Stimulated activated naive CD8-positive, alpha-beta T cell treated with anti-CD3 and anti-CD28 coated beads, Interleukin-15, amount 100 ng/mL, for 72 hours (primary cell): ENCODE results near the gene NUDT8.
A peak's percentile ranks its signal among the peaks of the same experiment; 100 is the strongest.

Experiments used
- ATAC-seq: fragments of 150-1000 bp; cut with Tn5 transposase; 2 replicates; pipeline ENCODE4 v1.10.0; 2021; ENCODE audit warnings: mild to moderate bottlenecking, moderate library complexity
- DNase-seq, 2 donors: peaks; one replicate each; pipeline ENCODE4 v3.0.0; 2021 to 2022
- H3K27ac Mint-ChIP-seq, 2 donors: one replicate each; pipeline ENCODE4 v1.8.0; 2022; ENCODE audit warnings: mild to moderate bottlenecking in 2 of 2, mixed read lengths in 2 of 2, moderate library complexity in 2 of 2
- H3K27me3 Mint-ChIP-seq: one replicate; pipeline ENCODE4 v1.8.0; 2022; ENCODE audit warnings: mixed read lengths
- H3K4me1 Mint-ChIP-seq: one replicate; pipeline ENCODE4 v1.8.0; 2022; ENCODE audit warnings: mild to moderate bottlenecking, mixed read lengths
- H3K4me3 Mint-ChIP-seq, 2 donors: one replicate each; pipeline ENCODE4 v1.8.0; 2022; ENCODE audit warnings: mild to moderate bottlenecking in 2 of 2, mixed read lengths in 2 of 2, moderate library complexity in 1 of 2
- H3K9me3 Mint-ChIP-seq, 2 donors: one replicate each; pipeline ENCODE4 v1.8.0; 2022; ENCODE audit warnings: mixed read lengths in 2 of 2

The NUDT8 gene

DNA sequence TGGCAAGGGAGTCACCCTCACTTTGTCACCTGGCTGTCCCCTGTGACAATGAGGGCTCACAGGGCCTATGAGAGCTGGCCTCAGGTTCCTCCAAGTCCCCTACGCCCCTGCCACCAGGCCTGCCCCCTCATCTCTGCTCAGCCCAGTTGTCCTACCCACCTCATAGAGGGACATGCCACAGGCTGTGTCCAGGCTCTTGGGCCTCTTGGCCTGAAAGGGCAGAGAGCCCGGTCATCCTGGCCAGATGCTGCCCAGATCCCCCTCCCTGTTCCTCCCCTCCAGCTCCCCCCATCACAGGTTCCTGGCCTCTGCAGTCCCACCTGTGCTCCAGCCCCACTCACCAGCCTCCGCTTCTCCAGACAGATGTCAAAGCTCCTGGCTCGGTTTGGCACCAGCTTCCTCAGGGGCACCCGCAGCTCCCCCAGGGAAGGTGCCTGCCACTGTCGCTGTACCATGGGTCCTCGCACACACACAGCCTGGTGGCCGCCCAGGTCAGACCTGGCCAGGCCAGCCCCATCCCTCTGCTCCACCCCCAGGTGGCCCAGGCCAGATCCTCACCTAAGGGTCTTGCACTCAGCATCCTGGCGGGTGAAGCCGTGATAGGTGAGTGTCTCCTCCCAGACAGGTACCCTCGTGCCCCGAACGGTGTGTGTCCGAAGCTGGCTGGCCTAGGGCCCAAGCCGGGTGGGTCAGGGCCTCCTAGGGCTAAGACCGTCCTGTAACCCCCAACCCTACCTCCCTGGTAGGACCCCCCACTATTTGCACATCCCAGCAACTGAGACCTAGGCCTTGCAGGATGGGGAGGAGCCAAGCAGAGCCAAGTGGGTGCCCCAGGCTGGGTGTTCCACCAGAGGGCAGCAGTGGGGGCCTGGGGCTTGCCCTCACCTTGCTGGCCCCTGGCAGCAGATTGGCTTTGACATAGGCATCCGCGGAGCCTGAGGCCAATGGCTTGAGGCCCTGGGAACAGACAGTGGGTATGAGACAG is 14.7 kb downstream of the NUDT8 start:
- DNase-seq: peak; percentile 74 to 86
- Mint-ChIP-seq H3K4me1 (peaks cover 56% of the 10 kb centered on the region), H3K27me3 (no peaks in the 10 kb centered on the region), H3K27ac (peak overlapping the region; percentile 96 to 98), H3K4me3 (peak overlapping the region; percentile 85 to 93), H3K9me3 (no peaks in the 10 kb centered on the region)
- ATAC-seq: peak; percentile 73

DNA sequence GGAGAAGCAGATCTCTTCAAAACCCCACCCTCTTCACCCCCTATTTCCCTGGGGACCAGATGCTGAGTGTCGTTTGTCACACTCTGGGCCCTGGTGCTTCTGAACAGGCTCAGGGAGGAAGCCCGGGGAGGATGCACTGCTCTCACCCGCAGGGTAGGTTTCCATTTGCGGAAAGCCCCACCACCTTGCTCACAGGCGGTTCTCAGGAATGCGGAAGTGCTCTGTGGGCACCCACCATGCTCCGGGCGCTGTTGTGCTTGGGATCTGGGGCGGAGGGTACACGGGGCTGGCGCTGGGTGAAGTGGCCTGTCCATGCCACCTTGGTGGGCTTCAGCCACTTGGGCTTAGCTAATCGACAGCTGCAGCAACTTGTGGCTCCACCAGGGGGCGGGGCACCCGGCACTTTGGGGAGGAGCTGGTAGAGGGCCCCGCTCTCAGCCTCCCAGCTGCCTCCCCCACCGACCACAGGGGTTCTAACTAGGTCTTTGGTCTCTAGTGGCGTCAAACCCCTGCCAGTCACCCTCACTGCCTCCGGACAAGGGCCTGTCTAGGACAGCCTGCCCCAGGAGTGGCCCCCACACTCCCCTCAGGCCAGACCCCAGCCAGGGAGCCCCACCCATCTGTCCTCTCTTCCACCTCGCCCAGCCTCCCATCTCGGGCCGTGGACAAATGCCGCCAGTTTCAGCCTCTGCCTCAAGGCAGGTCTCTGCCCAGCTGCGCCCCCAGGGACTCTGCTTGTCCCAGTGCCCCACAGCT is 15.6 kb downstream of the NUDT8 start:
- Mint-ChIP-seq H3K27ac (peak overlapping the region; percentile 96 to 98), H3K4me1 (peaks cover 61% of the 10 kb centered on the region), H3K27me3 (no peaks in the 10 kb centered on the region), H3K9me3 (no peaks in the 10 kb centered on the region), H3K4me3 (peak overlapping the region; percentile 85 to 93)
- peak; percentile 85 for ATAC-seq
- peak; percentile 80 to 86 for DNase-seq

DNA sequence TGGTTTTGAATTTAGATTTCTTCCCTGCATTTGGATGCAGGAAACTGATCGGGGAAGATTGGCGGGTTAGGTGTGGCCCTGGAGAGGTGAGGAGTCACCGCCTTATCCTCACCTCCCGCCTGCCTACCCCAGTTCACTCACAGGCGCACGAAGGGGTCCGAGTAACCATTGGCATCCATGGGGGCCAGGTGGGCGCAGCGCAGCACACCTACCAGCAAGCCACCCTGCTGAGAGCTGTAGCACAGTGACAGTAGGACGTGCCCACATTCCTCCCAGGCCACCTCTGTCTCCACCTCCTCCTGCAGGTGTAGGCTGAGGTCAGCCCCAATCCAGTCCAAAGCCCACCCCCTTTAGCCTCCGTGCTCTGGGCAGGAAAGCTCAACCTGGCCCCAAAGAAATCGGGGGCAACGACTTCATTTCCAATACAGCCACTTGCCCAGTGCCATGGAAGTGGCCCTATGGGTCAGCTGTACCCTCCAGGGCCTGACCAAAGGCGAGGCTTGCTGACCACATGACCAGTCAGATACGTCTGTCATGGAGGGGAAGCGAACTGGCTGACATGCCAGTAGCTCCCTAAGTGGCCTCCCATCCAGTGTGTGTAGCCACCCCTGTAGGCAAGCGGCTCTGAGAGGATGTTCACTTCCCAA is 16.3 kb downstream of the NUDT8 start:
- Mint-ChIP-seq H3K4me3 (peak overlapping the region; percentile 85 to 93), H3K27me3 (no peaks in the 10 kb centered on the region), H3K27ac (peak overlapping the region; percentile 96 to 98), H3K4me1 (peaks cover 68% of the 10 kb centered on the region), H3K9me3 (no peaks in the 10 kb centered on the region)
- no peak for ATAC-seq
- DNase-seq: no peak

DNA sequence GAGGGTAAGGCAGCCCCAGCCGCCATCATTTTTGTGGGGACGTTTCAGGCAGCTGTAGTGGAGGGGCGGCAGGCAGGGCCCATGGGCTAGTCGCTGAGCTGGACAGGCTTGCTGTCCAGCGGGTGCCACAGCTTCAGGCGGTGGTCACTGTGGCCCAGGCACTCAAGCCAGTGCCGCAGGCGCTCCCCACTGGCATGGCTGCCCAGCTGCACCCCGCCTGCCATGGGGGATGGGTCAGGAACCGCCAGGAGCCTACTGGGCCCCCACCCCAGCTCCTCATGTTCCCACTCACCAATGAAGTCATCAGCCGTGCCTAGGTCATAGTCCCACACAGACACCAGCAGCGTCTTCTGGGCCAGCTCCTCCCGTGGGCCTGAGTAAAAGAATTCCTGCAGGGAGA is 17.0 kb downstream of the NUDT8 start:
- Mint-ChIP-seq H3K27me3 (no peaks in the 10 kb centered on the region), H3K27ac (peak overlapping the region in 1 of 2 donors; percentile 87), H3K4me1 (peaks cover 75% of the 10 kb centered on the region), H3K4me3 (no peak overlapping the region), H3K9me3 (no peaks in the 10 kb centered on the region)
- DNase-seq (no peak), ATAC-seq (no peak)

DNA sequence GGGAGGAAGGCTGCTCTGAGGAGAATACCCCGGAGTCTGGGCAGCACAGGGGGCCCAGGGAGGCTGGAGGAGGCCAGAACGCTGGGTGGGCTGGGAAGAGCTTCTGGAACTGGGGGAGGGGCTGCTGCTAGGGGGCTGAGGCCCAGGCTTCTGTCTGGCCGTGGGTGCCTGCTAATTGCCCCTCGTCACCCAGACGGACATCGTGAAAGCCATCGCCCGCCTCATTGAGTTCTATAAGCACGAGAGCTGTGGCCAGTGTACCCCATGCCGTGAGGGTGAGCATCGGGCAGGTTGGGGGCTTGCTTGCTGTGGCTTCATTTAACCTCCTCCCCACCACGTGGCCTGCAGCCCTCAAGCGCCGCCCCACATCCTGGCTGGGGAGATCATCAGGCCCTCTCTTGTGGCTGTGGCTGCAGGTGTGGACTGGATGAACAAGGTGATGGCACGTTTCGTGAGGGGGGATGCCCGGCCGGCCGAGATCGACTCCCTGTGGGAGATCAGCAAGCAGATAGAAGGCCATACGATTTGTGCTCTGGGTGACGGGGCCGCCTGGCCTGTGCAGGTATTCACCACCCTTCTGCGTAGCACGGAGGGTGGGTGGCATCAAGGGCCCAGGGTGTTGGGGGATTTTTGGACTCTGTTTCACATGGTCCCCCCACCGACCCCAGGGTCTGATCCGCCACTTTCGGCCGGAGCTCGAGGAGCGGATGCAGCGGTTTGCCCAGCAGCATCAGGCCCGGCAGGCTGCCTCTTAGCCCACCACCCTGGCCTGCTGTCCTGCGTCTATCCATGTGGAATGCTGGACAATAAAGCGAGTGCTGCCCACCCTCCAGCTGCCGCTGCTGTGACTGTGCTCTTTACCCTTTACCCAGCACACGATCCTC is 17.8 kb downstream of the NUDT8 start:
- H3K4me3 Mint-ChIP-seq: no peak overlapping the region
- ATAC-seq (no peak), DNase-seq (no peak)
- peak overlapping the region in 1 of 2 donors; percentile 82 for H3K27ac Mint-ChIP-seq
- H3K27me3 Mint-ChIP-seq: no peaks in the 10 kb centered on the region
- H3K9me3 Mint-ChIP-seq: no peaks in the 10 kb centered on the region
- peaks cover 77% of the 10 kb centered on the region for H3K4me1 Mint-ChIP-seq

DNA sequence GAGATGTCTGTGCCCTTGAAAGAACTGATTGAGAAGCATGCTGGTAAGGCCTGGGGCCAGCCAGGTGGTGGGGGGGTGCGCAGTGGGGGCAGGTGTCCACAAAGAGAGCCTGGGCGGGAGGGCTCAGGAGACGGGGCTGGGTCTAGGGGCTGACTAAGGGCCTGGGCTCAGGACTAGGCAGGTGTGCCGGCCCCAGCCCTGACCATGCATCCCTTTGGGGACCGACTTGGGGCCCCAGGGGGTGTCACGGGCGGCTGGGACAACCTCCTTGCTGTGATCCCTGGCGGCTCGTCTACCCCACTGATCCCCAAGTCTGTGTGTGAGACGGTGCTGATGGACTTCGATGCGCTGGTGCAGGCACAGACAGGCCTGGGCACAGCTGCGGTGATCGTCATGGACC is 18.6 kb downstream of the NUDT8 start:
- peaks cover 75% of the 10 kb centered on the region for H3K4me1 Mint-ChIP-seq
- H3K4me3 Mint-ChIP-seq: no peak overlapping the region
- H3K27me3 Mint-ChIP-seq: no peaks in the 10 kb centered on the region
- ATAC-seq (no peak), DNase-seq (no peak)
- H3K9me3 Mint-ChIP-seq: no peaks in the 10 kb centered on the region
- H3K27ac Mint-ChIP-seq: peak overlapping the region in 1 of 2 donors; percentile 82

DNA sequence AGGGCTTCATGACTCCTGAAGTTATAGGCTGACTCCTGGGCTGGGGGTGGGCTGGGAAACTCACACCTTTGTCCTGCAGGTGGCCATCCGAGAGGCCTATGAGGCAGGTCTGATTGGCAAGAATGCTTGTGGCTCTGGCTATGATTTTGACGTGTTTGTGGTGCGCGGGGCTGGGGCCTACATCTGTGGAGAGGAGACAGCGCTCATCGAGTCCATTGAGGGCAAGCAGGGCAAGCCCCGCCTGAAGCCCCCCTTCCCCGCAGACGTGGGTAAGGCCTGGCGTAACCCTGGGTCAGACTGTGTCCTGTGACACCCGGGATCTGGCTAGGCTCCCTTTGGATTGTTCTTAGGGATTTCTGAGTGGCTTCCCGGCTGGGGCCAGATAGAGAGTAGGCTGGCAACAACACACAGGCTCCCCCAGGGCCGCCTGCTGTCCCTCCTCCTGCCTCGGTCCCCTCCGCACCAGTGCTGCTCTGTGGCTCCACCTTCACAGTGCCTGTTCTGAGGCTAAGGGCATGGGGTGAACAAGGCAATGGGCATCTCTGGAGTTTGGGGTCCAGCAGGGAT is 19.4 kb downstream of the NUDT8 start:
- no peak for ATAC-seq
- peaks cover 75% of the 10 kb centered on the region for H3K4me1 Mint-ChIP-seq
- no peak for DNase-seq
- no peak overlapping the region for H3K27ac Mint-ChIP-seq
- no peak overlapping the region for H3K4me3 Mint-ChIP-seq
- H3K9me3 Mint-ChIP-seq: no peaks in the 10 kb centered on the region
- H3K27me3 Mint-ChIP-seq: no peaks in the 10 kb centered on the region

DNA sequence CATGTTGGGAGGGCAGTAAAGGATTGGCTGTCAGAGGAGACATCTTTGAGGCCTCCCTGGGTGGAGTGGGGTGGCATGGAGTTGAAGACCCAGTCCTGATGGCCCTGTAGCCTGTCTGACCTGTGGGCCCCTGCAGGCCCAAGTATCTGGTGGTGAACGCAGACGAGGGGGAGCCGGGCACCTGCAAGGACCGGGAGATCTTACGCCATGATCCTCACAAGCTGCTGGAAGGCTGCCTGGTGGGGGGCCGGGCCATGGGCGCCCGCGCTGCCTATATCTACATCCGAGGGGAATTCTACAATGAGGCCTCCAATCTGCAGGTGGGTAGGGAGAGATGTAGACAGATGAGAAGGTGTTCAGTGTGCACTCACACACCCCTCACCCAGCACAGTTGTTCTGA is 20.4 kb downstream of the NUDT8 start:
- H3K27ac Mint-ChIP-seq: peak overlapping the region in 1 of 2 donors; percentile 80
- DNase-seq: no peak
- ATAC-seq: no peak
- H3K4me1 Mint-ChIP-seq: peaks cover 65% of the 10 kb centered on the region
- H3K4me3 Mint-ChIP-seq: no peak overlapping the region
- H3K27me3 Mint-ChIP-seq: peaks cover 10% of the 10 kb centered on the region
- H3K9me3 Mint-ChIP-seq: no peaks in the 10 kb centered on the region

DNA sequence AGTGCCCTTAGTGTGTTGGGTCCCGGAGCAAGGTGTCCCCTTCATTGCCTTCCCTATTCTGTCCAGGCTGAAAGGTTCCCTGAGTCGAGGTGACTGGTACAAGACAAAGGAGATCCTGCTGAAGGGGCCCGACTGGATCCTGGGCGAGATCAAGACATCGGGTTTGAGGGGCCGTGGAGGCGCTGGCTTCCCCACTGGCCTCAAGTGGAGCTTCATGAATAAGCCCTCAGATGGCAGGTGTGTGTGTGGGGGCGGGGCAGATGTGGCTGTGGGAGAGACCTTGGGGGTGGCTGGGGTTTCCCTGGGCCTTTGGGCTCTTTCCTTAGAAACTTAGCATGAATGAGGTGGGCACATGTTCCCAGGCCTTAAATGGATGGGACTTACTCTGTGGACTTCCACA is 21.3 kb downstream of the NUDT8 start:
- ATAC-seq: no peak
- Mint-ChIP-seq H3K4me3 (peak overlapping the region; percentile 35 to 90), H3K27ac (peak overlapping the region in 1 of 2 donors; percentile 57), H3K4me1 (peaks cover 56% of the 10 kb centered on the region), H3K27me3 (peaks cover 14% of the 10 kb centered on the region), H3K9me3 (no peaks in the 10 kb centered on the region)
- DNase-seq: no peak

DNA sequence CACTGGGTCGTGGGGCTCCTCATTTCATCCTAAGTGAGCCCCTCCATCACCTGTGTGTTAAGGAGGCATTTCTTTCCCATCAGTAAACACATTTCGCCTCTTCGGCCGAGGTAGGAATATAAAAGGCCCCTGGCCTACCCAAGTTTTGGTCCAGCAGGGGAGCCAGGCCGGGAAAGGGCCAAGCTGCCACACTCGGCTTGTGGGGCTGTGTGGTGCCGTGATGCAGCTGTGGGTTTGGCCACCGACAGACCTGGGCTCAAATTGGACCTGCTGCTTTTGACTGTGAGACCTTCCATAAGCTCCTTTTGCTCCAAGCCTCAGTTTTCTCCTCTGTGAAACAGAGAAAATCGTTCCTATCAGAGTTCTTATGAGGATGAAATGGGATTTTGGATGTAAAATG is 22.2 kb downstream of the NUDT8 start:
- peaks cover 22% of the 10 kb centered on the region for H3K27me3 Mint-ChIP-seq
- peak overlapping the region; percentile 72 to 96 for H3K27ac Mint-ChIP-seq
- ATAC-seq (no peak), DNase-seq (no peak)
- H3K9me3 Mint-ChIP-seq: no peaks in the 10 kb centered on the region
- H3K4me3 Mint-ChIP-seq: peak overlapping the region; percentile 90 to 98
- peaks cover 47% of the 10 kb centered on the region for H3K4me1 Mint-ChIP-seq

DNA sequence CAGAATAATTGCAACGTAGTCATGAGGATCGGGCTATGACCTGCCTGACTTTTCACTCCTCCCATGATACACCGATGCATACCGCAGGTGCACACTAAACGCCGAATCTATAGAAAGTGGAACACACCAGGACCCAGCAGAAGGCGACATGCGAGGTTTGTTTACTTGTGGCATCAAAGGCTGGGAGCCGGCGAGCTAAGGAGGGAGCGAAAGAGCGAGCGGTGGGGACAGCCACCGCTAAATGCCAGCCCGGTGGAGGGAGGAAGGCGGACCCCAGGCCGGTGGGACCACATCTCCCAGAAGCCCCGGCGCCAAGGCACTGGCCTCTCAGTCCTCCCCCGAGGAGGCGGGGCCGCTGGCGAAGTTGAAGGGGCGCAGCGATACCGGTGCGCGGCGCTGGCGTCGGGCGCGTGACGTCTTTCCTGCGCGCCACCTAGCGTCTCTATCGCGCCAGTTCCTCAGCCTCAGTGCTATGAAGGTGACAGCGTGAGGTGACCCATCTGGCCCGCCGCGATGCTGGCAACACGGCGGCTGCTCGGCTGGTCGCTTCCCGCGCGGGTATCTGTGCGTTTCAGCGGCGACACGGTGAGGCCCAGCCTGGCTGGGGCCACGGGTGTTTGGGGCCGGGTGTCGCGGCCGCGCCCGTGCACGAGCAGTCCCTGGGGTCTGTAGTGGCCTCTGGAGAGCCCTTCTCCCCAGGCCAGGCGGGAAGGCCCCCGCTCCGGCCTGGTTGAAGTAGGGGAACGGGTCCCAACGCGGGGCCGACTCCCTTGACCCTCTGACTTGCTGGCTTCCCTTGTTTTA is 23.0 kb downstream of the NUDT8 start, which contains the start of gene NDUFV1:
NDUFV1 (plus strand) TSS at position 445 of the 804 bp plus-strand sequence; CDS start at position 514, 69 bp downstream.
- DNase-seq: peak; percentile 94 to 95
- ATAC-seq: peak; percentile 99
- H3K27me3 Mint-ChIP-seq: peaks cover 23% of the 10 kb centered on the region
- H3K4me3 Mint-ChIP-seq: peak within 1 kb of the TSS; percentile 90 to 98
- H3K27ac Mint-ChIP-seq: peak within 1 kb of the TSS; percentile 72 to 96
- peaks cover 39% of the 10 kb centered on the region for H3K4me1 Mint-ChIP-seq
- no peaks in the 10 kb centered on the region for H3K9me3 Mint-ChIP-seq

DNA sequence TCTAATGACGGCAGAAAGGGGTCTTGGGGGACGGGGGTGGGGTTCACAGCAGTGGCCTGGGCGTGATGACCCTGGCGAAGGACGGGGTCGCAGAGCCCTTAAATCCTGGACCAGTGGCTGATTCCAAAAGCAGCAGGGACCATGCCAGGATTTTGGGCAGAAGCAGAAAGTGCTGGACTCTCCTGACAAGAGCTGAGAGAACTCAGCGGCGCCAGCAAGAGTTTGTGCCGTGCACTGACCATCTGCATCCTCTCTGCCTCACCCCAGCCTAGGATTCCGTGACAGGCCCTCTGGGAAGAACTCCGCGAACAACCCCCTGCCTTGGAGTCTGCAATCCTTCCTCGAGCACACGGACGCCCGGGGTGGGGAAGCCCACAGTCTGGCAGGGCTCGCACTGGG is 23.6 kb downstream of the NUDT8 start:
- ATAC-seq (no peak), DNase-seq (no peak)
- Mint-ChIP-seq H3K27ac (peak overlapping the region in 1 of 2 donors; percentile 90), H3K27me3 (peaks cover 29% of the 10 kb centered on the region), H3K4me1 (peaks cover 38% of the 10 kb centered on the region), H3K4me3 (peak overlapping the region; percentile 90 to 98), H3K9me3 (no peaks in the 10 kb centered on the region)

DNA sequence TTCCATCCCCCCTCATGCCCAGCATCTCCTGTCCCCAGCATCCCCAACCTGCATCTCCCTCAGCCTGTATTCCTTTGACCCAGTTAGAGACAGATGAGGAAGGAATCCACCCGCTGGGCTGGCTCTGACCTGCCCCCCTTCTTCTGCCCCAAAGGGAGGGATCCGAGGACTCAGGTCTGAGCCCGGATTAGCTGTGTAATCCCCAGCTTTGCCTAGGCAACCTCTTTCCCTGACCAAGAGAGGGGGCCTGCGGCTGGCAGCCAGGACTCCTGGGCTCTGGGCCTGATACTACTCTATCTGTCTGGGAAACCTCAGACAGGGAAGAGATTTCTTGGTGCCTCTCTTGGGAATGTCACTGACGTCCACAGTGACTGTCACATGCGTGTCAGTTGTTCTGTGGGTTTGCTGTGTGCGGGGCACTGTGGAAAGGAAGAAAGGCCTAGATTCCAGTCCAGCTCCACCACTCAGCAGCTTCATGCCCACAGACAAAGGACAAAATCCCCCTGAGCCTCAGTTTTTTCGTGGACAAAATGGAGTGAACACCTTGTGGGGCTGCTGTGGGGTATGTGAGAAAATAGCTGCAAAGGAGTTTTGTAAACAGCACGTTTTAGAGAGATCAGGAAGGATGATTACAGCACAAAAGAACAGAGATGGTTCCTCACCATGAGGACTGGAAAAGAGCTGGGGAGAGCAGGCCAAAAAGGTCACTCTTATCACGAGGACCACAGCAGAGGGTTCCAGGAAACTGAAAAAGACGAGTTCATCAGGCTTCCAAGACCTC is 24.3 kb downstream of the NUDT8 start:
- Mint-ChIP-seq H3K4me3 (peak overlapping the region; percentile 90 to 98), H3K9me3 (no peaks in the 10 kb centered on the region), H3K27me3 (peaks cover 35% of the 10 kb centered on the region), H3K4me1 (peaks cover 44% of the 10 kb centered on the region), H3K27ac (peak overlapping the region; percentile 23 to 72)
- ATAC-seq (no peak), DNase-seq (no peak)
